ENCODE data around the gene AXIN1. TPM values are rescaled to one million over a fixed set of nuclear protein-coding genes. Genes with fewer than 3 reads are reported as not detected.
"Not testable (repeated sequence)": the region's sequence is repeated elsewhere in the genome, so short reads cannot be mapped to it uniquely, and the experiment has no call there.

AXIN1 gene
- total RNA-seq, 1 experiment from 2014 or later: 50.3 TPM

DNA sequence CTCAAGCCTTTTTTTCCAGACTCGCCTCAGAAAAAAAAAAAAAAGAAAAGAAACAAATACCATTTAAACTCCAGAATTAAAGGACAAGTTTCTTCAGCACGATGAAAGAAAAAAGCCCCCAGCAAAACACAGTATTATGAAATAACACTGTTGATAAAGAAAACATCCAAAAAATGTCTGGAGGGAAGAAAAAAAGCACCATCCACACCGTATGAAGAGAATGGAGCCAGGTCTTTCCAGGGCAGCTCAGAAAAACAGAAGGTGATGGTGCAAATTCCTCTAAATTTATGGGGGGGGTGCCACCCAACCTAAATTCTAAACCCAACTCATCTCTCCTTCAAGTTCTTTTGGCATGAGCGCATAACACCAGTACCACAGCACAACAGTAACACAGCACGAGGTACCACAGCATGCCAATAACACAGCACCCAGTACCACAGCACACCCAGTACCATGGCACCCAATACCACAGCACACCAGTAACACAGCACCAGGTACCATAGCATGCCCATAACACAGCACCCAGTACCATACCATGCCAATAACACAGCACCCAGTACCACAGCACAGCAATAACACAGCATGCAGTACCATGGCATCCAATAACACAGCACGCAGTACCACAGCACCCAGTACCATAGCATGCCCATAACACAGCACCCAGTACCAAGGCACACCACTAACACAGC lies 19.0 kb downstream of the AXIN1 start:
- H3K9me3 Mint-ChIP-seq: peaks cover 5% of the 10 kb centered on the region; the same call in 1 of the 2 replicates
- peaks cover 8% of the 10 kb centered on the region for H3K4me1 Mint-ChIP-seq
- ChIA-PET CTCF (interaction anchor here (0.6 kb wide), 1 partner anchor 8 kb away, joined by 3 read pairs; no protein-coding TSS in a partner anchor), POLR2A (no interaction called here)
- peak overlapping the region; percentile 65; the same call in 1 of the 2 replicates for H3K27ac Mint-ChIP-seq
- H3K27me3 Mint-ChIP-seq (ENCODE audit: low read depth): no peaks in the 10 kb centered on the region
- no peak overlapping the region for H3K4me3 Mint-ChIP-seq
- ATAC-seq: no peak
- TF ChIP-seq, protein P1, sequence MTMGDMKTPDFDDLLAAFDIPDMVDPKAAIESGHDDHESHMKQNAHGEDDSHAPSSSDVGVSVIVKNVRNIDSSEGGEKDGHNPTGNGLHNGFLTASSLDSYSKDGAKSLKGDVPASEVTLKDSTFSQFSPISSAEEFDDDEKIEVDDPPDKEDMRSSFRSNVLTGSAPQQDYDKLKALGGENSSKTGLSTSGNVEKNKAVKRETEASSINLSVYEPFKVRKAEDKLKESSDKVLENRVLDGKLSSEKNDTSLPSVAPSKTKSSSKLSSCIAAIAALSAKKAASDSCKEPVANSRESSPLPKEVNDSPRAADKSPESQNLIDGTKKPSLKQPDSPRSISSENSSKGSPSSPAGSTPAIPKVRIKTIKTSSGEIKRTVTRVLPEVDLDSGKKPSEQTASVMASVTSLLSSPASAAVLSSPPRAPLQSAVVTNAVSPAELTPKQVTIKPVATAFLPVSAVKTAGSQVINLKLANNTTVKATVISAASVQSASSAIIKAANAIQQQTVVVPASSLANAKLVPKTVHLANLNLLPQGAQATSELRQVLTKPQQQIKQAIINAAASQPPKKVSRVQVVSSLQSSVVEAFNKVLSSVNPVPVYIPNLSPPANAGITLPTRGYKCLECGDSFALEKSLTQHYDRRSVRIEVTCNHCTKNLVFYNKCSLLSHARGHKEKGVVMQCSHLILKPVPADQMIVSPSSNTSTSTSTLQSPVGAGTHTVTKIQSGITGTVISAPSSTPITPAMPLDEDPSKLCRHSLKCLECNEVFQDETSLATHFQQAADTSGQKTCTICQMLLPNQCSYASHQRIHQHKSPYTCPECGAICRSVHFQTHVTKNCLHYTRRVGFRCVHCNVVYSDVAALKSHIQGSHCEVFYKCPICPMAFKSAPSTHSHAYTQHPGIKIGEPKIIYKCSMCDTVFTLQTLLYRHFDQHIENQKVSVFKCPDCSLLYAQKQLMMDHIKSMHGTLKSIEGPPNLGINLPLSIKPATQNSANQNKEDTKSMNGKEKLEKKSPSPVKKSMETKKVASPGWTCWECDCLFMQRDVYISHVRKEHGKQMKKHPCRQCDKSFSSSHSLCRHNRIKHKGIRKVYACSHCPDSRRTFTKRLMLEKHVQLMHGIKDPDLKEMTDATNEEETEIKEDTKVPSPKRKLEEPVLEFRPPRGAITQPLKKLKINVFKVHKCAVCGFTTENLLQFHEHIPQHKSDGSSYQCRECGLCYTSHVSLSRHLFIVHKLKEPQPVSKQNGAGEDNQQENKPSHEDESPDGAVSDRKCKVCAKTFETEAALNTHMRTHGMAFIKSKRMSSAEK (CRISPR knock-in tag; IDR thresholded peaks at IDR 0.05; ENCODE audit: borderline replicate concordance): no peak
- TF ChIP-seq FOXJ3 (CRISPR knock-in tag; IDR thresholded peaks at IDR 0.05; ENCODE audit: borderline replicate concordance) (no peak), ATF1 (CRISPR knock-in tag; IDR thresholded peaks at IDR 0.05) (no peak), KAT7 (CRISPR knock-in tag; IDR thresholded peaks at IDR 0.05; ENCODE audit: borderline replicate concordance) (no peak), RORB (CRISPR knock-in tag; IDR thresholded peaks at IDR 0.05) (no peak), GRHL2 (CRISPR knock-in tag; IDR thresholded peaks at IDR 0.05; ENCODE audit: insufficient replicate concordance, severe bottlenecking) (no peak), TEAD1 (CRISPR knock-in tag; IDR thresholded peaks at IDR 0.05) (no peak), CREB1 (CRISPR knock-in tag; IDR thresholded peaks at IDR 0.05) (no peak), ETV6 (CRISPR knock-in tag; IDR thresholded peaks at IDR 0.05) (no peak), SMAD3 (CRISPR knock-in tag; IDR thresholded peaks at IDR 0.05; ENCODE audit: borderline replicate concordance) (no peak), HMGA2 (CRISPR knock-in tag; IDR thresholded peaks at IDR 0.05) (no peak)
- TF ChIP-seq, protein P2, sequence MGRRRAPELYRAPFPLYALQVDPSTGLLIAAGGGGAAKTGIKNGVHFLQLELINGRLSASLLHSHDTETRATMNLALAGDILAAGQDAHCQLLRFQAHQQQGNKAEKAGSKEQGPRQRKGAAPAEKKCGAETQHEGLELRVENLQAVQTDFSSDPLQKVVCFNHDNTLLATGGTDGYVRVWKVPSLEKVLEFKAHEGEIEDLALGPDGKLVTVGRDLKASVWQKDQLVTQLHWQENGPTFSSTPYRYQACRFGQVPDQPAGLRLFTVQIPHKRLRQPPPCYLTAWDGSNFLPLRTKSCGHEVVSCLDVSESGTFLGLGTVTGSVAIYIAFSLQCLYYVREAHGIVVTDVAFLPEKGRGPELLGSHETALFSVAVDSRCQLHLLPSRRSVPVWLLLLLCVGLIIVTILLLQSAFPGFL (CRISPR knock-in tag; IDR thresholded peaks at IDR 0.05; ENCODE audit: borderline replicate concordance): no peak
- TF ChIP-seq, protein P3, sequence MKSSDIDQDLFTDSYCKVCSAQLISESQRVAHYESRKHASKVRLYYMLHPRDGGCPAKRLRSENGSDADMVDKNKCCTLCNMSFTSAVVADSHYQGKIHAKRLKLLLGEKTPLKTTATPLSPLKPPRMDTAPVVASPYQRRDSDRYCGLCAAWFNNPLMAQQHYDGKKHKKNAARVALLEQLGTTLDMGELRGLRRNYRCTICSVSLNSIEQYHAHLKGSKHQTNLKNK (CRISPR knock-in tag; IDR thresholded peaks at IDR 0.05): no peak
- TF ChIP-seq, protein P4, sequence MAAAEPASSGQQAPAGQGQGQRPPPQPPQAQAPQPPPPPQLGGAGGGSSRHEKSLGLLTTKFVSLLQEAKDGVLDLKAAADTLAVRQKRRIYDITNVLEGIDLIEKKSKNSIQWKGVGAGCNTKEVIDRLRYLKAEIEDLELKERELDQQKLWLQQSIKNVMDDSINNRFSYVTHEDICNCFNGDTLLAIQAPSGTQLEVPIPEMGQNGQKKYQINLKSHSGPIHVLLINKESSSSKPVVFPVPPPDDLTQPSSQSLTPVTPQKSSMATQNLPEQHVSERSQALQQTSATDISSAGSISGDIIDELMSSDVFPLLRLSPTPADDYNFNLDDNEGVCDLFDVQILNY (CRISPR knock-in tag; IDR thresholded peaks at IDR 0.05): no peak
- TF ChIP-seq, protein P5, sequence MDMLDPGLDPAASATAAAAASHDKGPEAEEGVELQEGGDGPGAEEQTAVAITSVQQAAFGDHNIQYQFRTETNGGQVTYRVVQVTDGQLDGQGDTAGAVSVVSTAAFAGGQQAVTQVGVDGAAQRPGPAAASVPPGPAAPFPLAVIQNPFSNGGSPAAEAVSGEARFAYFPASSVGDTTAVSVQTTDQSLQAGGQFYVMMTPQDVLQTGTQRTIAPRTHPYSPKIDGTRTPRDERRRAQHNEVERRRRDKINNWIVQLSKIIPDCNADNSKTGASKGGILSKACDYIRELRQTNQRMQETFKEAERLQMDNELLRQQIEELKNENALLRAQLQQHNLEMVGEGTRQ (CRISPR knock-in tag; IDR thresholded peaks at IDR 0.05): no peak
- TF ChIP-seq, protein P6, sequence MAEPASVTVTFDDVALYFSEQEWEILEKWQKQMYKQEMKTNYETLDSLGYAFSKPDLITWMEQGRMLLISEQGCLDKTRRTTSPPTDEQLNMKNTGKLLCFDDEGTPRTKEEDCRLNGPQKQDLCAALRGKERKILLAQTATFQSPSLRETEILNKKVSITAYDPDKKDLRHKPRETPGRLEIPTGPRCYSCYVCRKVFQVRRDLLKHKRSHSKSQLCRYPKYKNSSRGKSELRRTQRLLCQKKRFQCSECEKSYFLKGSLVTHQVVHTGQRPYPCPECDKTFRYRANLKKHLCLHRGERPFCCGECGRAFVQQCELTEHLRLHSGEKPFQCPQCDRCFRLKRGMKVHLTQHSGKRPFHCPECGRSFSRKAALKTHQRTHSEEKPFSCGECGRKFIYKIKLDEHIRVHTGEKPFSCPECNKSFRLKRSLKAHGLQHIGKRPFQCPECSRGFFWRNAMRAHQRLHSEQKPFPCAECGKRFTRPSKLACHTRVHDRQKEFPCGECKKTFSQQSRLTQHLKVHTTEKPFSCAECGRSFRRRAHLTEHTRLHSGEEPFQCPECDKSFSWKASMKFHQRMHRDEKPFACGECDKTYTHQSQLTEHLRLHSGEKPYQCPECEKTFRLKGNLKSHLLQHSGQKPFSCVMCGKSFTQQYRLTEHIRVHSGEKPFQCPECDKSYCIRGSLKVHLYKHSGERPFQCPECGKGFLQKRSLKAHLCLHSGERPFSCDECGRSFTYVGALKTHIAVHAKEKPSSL (CRISPR knock-in tag; conservative IDR thresholded peaks at IDR 0.05): no peak
- TF ChIP-seq, protein P7, sequence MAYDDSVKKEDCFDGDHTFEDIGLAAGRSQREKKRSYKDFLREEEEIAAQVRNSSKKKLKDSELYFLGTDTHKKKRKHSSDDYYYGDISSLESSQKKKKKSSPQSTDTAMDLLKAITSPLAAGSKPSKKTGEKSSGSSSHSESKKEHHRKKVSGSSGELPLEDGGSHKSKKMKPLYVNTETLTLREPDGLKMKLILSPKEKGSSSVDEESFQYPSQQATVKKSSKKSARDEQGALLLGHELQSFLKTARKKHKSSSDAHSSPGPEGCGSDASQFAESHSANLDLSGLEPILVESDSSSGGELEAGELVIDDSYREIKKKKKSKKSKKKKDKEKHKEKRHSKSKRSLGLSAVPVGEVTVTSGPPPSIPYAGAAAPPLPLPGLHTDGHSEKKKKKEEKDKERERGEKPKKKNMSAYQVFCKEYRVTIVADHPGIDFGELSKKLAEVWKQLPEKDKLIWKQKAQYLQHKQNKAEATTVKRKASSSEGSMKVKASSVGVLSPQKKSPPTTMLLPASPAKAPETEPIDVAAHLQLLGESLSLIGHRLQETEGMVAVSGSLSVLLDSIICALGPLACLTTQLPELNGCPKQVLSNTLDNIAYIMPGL (CRISPR knock-in tag; IDR thresholded peaks at IDR 0.05): no peak
- TF ChIP-seq, protein P8, sequence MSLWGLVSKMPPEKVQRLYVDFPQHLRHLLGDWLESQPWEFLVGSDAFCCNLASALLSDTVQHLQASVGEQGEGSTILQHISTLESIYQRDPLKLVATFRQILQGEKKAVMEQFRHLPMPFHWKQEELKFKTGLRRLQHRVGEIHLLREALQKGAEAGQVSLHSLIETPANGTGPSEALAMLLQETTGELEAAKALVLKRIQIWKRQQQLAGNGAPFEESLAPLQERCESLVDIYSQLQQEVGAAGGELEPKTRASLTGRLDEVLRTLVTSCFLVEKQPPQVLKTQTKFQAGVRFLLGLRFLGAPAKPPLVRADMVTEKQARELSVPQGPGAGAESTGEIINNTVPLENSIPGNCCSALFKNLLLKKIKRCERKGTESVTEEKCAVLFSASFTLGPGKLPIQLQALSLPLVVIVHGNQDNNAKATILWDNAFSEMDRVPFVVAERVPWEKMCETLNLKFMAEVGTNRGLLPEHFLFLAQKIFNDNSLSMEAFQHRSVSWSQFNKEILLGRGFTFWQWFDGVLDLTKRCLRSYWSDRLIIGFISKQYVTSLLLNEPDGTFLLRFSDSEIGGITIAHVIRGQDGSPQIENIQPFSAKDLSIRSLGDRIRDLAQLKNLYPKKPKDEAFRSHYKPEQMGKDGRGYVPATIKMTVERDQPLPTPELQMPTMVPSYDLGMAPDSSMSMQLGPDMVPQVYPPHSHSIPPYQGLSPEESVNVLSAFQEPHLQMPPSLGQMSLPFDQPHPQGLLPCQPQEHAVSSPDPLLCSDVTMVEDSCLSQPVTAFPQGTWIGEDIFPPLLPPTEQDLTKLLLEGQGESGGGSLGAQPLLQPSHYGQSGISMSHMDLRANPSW (CRISPR knock-in tag; conservative IDR thresholded peaks at IDR 0.05; ENCODE audit: low read depth): no peak
- no peak for DNase-seq (ENCODE audit: low spot score)
- H3K36me3 Mint-ChIP-seq: no peaks in the 10 kb centered on the region

DNA sequence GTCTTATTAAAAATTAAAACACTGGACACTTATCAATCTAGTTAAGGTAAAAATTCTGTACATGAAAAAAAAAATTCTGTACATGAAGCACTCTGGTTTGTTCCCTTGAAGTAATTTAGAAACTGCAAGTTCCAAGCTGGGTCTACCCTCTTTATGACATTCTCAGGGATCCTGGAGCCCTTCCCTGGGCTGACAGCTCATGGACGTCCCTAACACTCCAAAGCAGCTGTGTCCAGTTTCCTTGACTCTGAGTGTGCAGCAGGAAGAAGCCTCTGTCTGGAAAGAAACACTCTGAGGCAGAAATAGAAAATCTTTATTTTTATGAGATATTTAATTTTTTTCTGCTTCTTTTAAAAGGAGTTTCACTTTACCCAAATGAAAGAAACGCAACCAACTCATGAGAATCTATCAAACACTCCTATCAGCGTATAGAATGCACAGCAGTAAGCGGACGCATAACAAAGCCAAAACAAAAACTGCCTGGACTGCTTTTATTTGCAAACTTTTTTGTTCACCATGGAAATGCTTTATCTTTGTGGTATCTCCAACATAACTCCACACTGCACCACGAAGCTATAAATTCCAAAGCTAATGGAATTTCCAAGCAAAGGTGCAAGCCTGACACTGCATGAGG lies 21.2 kb downstream of the AXIN1 start:
- peak overlapping the region; percentile 65 for H3K27ac Mint-ChIP-seq
- DNase-seq (ENCODE audit: low spot score); H3K4me3 Mint-ChIP-seq; H3K36me3 Mint-ChIP-seq; H3K4me1 Mint-ChIP-seq; H3K9me3 Mint-ChIP-seq; H3K27me3 Mint-ChIP-seq (ENCODE audit: low read depth); ATAC-seq: not testable (repeated sequence)
- POLR2A ChIA-PET: interaction anchor here (0.7 kb wide), 1 partner anchor 9 kb away, joined by 3 read pairs; no protein-coding TSS in a partner anchor
- CTCF ChIA-PET: interaction anchor here (0.9 to 1.2 kb wide), 3 partner anchors 10 to 22 kb away, joined by 3 to 6 read pairs (median 5); no protein-coding TSS in a partner anchor

Data from WTC11 (cell line).